ENCODE results near the gene NOG. TPM values are rescaled to one million over a fixed set of nuclear protein-coding genes. Genes with fewer than 3 reads are reported as not detected.

The NOG gene
- total RNA-seq, 5 donors from 2014 or later (not counting 1 experiment from before 2014, with no cell fraction given): 9.2 to 82.3 (median 64.6) TPM

- Histone ChIP-seq H3K27me3 (replicated peaks in 1 of 2; ENCODE audit: control insufficient read depth in 2 of 2, extremely low read depth in 1 of 2, insufficient read depth in 2 of 2, low read length in 1 of 2) (peaks cover 0 to 6% of the 10 kb centered on the region in 2 experiments), H3K4me3 (ENCODE audit: control insufficient read depth in 1 of 2, extremely low read depth in 1 of 2, low read length in 1 of 2) (no peak overlapping the region), H3K27ac (ENCODE audit: low read length) (no peak overlapping the region), H3K9me3 (no peaks in the 10 kb centered on the region), H3K36me3 (ENCODE audit: control insufficient read depth in 2 of 2, extremely low read depth in 1 of 2, insufficient read depth in 1 of 2, low read length in 1 of 2) (no peaks in the 10 kb centered on the region), H3K4me1 (ENCODE audit: control insufficient read depth in 1 of 2, extremely low read depth in 1 of 2, insufficient read depth in 2 of 2, low read length in 2 of 2) (no peaks in the 10 kb centered on the region)
- peaks cover 0 to 2% of the 10 kb centered on the region in 2 donors for H3K27me3 Mint-ChIP-seq
- no peak for DNase-seq
- no peak overlapping the region for H3K27ac Mint-ChIP-seq
- H3K9me3 Mint-ChIP-seq: no peaks in the 10 kb centered on the region
- 53% methylated on average over 2 of the region's 4 CpGs for WGBS (ENCODE audit: insufficient coverage)
- ChIA-PET CTCF (no interaction called here), POLR2A (no interaction called here)
- no peak for ATAC-seq (replicated peaks in 1 of 4)
- no peak overlapping the region for H3K4me3 Mint-ChIP-seq
- peaks cover 0 to 6% (median 6%) of the 10 kb centered on the region in 3 donors for H3K4me1 Mint-ChIP-seq
- H3K36me3 Mint-ChIP-seq: no peaks in the 10 kb centered on the region
Measured at GRCh38 chr17:56633681-56634080, 40.2 kb downstream of the NOG start.

GRCh38 chr17:56635641-56636040, 42.1 kb downstream of the NOG start:
- Histone ChIP-seq H3K9me3 (no peaks in the 10 kb centered on the region), H3K4me1 (ENCODE audit: control insufficient read depth in 1 of 2, extremely low read depth in 1 of 2, insufficient read depth in 2 of 2, low read length in 2 of 2) (peaks cover 3 to 6% of the 10 kb centered on the region in 2 experiments), H3K27ac (ENCODE audit: low read length) (no peak overlapping the region), H3K4me3 (ENCODE audit: control insufficient read depth in 1 of 2, extremely low read depth in 1 of 2, low read length in 1 of 2) (no peak overlapping the region), H3K27me3 (replicated peaks in 1 of 2; ENCODE audit: control insufficient read depth in 2 of 2, extremely low read depth in 1 of 2, insufficient read depth in 2 of 2, low read length in 1 of 2) (peaks cover 0 to 11% of the 10 kb centered on the region in 2 experiments), H3K36me3 (ENCODE audit: control insufficient read depth in 2 of 2, extremely low read depth in 1 of 2, insufficient read depth in 1 of 2, low read length in 1 of 2) (no peaks in the 10 kb centered on the region)
- DNase-seq: no peak
- WGBS (ENCODE audit: insufficient coverage): no CpG with 5 or more reads among the region's 1 CpG
- Mint-ChIP-seq H3K9me3 (no peaks in the 10 kb centered on the region), H3K4me3 (no peak overlapping the region), H3K36me3 (no peaks in the 10 kb centered on the region), H3K27me3 (peaks cover 0 to 5% of the 10 kb centered on the region in 2 donors), H3K4me1 (peaks cover 2 to 8% (median 5%) of the 10 kb centered on the region in 3 donors), H3K27ac (no peak overlapping the region)
- ATAC-seq (replicated peaks in 1 of 4): no peak
- POLR2A ChIA-PET: no interaction called here
- CTCF ChIA-PET: interaction anchor here in 1 of 2 donors (0.7 kb wide), 1 partner anchor 33 kb away, joined by 3 read pairs; no protein-coding TSS in a partner anchor

GRCh38 chr17:56636265-56636664, 42.8 kb downstream of the NOG start:
- ChIA-PET POLR2A (no interaction called here), CTCF (interaction anchor here in 1 of 2 donors (0.7 kb wide), 1 partner anchor 34 kb away, joined by 3 read pairs; no protein-coding TSS in a partner anchor)
- no CpG with 5 or more reads among the region's 3 CpGs for WGBS (ENCODE audit: insufficient coverage)

GRCh38 chr17:56637254-56637653, 43.8 kb downstream of the NOG start:
- no peak overlapping the region for H3K4me3 ChIP-seq (ENCODE audit: control insufficient read depth in 1 of 2, extremely low read depth in 1 of 2, low read length in 1 of 2)
- CTCF ChIA-PET: interaction anchor here in 1 of 2 donors (1.2 kb wide), 1 partner anchor 16 kb away, joined by 3 read pairs; no protein-coding TSS in a partner anchor
- ATAC-seq (replicated peaks in 1 of 4): no peak
- no peak for DNase-seq
- H3K4me1 Mint-ChIP-seq: peaks cover 2 to 8% (median 5%) of the 10 kb centered on the region in 3 donors
- H3K4me3 Mint-ChIP-seq: no peak overlapping the region
- no peak overlapping the region for H3K27ac ChIP-seq (ENCODE audit: low read length)
- H3K4me1 ChIP-seq (ENCODE audit: control insufficient read depth in 1 of 2, extremely low read depth in 1 of 2, insufficient read depth in 2 of 2, low read length in 2 of 2): peaks cover 3 to 6% of the 10 kb centered on the region in 2 experiments
- 83% methylated on average over 4 of the region's 8 CpGs for WGBS (ENCODE audit: insufficient coverage)
- no peak overlapping the region for H3K27ac Mint-ChIP-seq
- no peaks in the 10 kb centered on the region for H3K9me3 Mint-ChIP-seq
- H3K36me3 ChIP-seq (ENCODE audit: control insufficient read depth in 2 of 2, extremely low read depth in 1 of 2, insufficient read depth in 1 of 2, low read length in 1 of 2): no peaks in the 10 kb centered on the region
- POLR2A ChIA-PET: no interaction called here
- peaks cover 0 to 8% of the 10 kb centered on the region in 2 experiments for H3K27me3 ChIP-seq (replicated peaks in 1 of 2; ENCODE audit: control insufficient read depth in 2 of 2, extremely low read depth in 1 of 2, insufficient read depth in 2 of 2, low read length in 1 of 2)
- no peaks in the 10 kb centered on the region for H3K36me3 Mint-ChIP-seq
- H3K9me3 ChIP-seq: no peaks in the 10 kb centered on the region
- peaks cover 0 to 7% of the 10 kb centered on the region in 2 donors for H3K27me3 Mint-ChIP-seq

More at GRCh38 chr17:56636265-56636664, 42.8 kb downstream of the NOG start:
- no peak overlapping the region for H3K27ac Mint-ChIP-seq
- ATAC-seq (replicated peaks in 1 of 4): no peak
- no peak for DNase-seq
- H3K4me3 Mint-ChIP-seq: no peak overlapping the region
- no peaks in the 10 kb centered on the region for H3K36me3 Mint-ChIP-seq
- H3K27ac ChIP-seq (ENCODE audit: low read length): no peak overlapping the region
- H3K4me3 ChIP-seq (ENCODE audit: control insufficient read depth in 1 of 2, extremely low read depth in 1 of 2, low read length in 1 of 2): no peak overlapping the region
- H3K4me1 Mint-ChIP-seq: peaks cover 2 to 8% (median 5%) of the 10 kb centered on the region in 3 donors
- peaks cover 3 to 6% of the 10 kb centered on the region in 2 experiments for H3K4me1 ChIP-seq (ENCODE audit: control insufficient read depth in 1 of 2, extremely low read depth in 1 of 2, insufficient read depth in 2 of 2, low read length in 2 of 2)
- peaks cover 0 to 5% of the 10 kb centered on the region in 2 donors for H3K27me3 Mint-ChIP-seq
- H3K27me3 ChIP-seq (replicated peaks in 1 of 2; ENCODE audit: control insufficient read depth in 2 of 2, extremely low read depth in 1 of 2, insufficient read depth in 2 of 2, low read length in 1 of 2): peaks cover 0 to 8% of the 10 kb centered on the region in 2 experiments
- H3K9me3 ChIP-seq: no peaks in the 10 kb centered on the region
- H3K9me3 Mint-ChIP-seq: no peaks in the 10 kb centered on the region
- H3K36me3 ChIP-seq (ENCODE audit: control insufficient read depth in 2 of 2, extremely low read depth in 1 of 2, insufficient read depth in 1 of 2, low read length in 1 of 2): no peaks in the 10 kb centered on the region

- Histone ChIP-seq H3K27ac (ENCODE audit: low read length) (no peak overlapping the region), H3K4me3 (ENCODE audit: control insufficient read depth in 1 of 2, extremely low read depth in 1 of 2, low read length in 1 of 2) (no peak overlapping the region), H3K4me1 (ENCODE audit: control insufficient read depth in 1 of 2, extremely low read depth in 1 of 2, insufficient read depth in 2 of 2, low read length in 2 of 2) (peaks cover 3 to 6% of the 10 kb centered on the region in 2 experiments), H3K36me3 (ENCODE audit: control insufficient read depth in 2 of 2, extremely low read depth in 1 of 2, insufficient read depth in 1 of 2, low read length in 1 of 2) (no peaks in the 10 kb centered on the region), H3K9me3 (no peaks in the 10 kb centered on the region), H3K27me3 (replicated peaks in 1 of 2; ENCODE audit: control insufficient read depth in 2 of 2, extremely low read depth in 1 of 2, insufficient read depth in 2 of 2, low read length in 1 of 2) (peaks cover 0 to 8% of the 10 kb centered on the region in 2 experiments)
- no peak for ATAC-seq (replicated peaks in 1 of 4)
- H3K9me3 Mint-ChIP-seq: no peaks in the 10 kb centered on the region
- peaks cover 2 to 8% (median 3%) of the 10 kb centered on the region in 3 donors for H3K4me1 Mint-ChIP-seq
- ChIA-PET CTCF (interaction anchor here in 1 of 2 donors (1.0 kb wide), 1 partner anchor 49 kb away, joined by 3 read pairs; no protein-coding TSS in a partner anchor), POLR2A (no interaction called here)
- H3K27ac Mint-ChIP-seq: no peak overlapping the region
- H3K4me3 Mint-ChIP-seq: no peak overlapping the region
- no peaks in the 10 kb centered on the region for H3K36me3 Mint-ChIP-seq
- WGBS (ENCODE audit: insufficient coverage): 86% methylated on average over 5 of the region's 11 CpGs
- H3K27me3 Mint-ChIP-seq: peaks cover 0 to 7% of the 10 kb centered on the region in 2 donors
- DNase-seq: no peak
Measured at GRCh38 chr17:56638591-56639051, 45.1 kb downstream of the NOG start.

GRCh38 chr17:56639517-56639916, 46.0 kb downstream of the NOG start:
- peaks cover 0 to 8% of the 10 kb centered on the region in 2 experiments for H3K27me3 ChIP-seq (replicated peaks in 1 of 2; ENCODE audit: control insufficient read depth in 2 of 2, extremely low read depth in 1 of 2, insufficient read depth in 2 of 2, low read length in 1 of 2)
- WGBS (ENCODE audit: insufficient coverage): 94% methylated on average over 3 of the region's 6 CpGs
- ChIA-PET POLR2A (no interaction called here), CTCF (interaction anchor here in 1 of 2 donors (0.6 kb wide), 1 partner anchor 446 kb away, joined by 3 read pairs; no protein-coding TSS in a partner anchor)
- H3K4me3 ChIP-seq (ENCODE audit: control insufficient read depth in 1 of 2, extremely low read depth in 1 of 2, low read length in 1 of 2): no peak overlapping the region
- no peak overlapping the region for H3K27ac ChIP-seq (ENCODE audit: low read length)
- H3K4me1 Mint-ChIP-seq: peaks cover 2 to 8% (median 3%) of the 10 kb centered on the region in 3 donors
- no peaks in the 10 kb centered on the region for H3K36me3 Mint-ChIP-seq
- ATAC-seq (replicated peaks in 1 of 4): no peak
- H3K9me3 Mint-ChIP-seq: no peaks in the 10 kb centered on the region
- no peaks in the 10 kb centered on the region for H3K9me3 ChIP-seq
- H3K4me1 ChIP-seq (ENCODE audit: control insufficient read depth in 1 of 2, extremely low read depth in 1 of 2, insufficient read depth in 2 of 2, low read length in 2 of 2): peaks cover 3 to 6% of the 10 kb centered on the region in 2 experiments
- H3K27me3 Mint-ChIP-seq: peaks cover 0 to 7% of the 10 kb centered on the region in 2 donors
- H3K36me3 ChIP-seq (ENCODE audit: control insufficient read depth in 2 of 2, extremely low read depth in 1 of 2, insufficient read depth in 1 of 2, low read length in 1 of 2): no peaks in the 10 kb centered on the region
- H3K27ac Mint-ChIP-seq: no peak overlapping the region
- no peak for DNase-seq
- no peak overlapping the region for H3K4me3 Mint-ChIP-seq

Data from T-cell (primary cell).